ENCODE measurements around the gene GPATCH4.

GPATCH4 gene

GRCh38 chr1:156601122-156601830 lies at the start of gene GPATCH4:
Gene GPATCH4, minus strand, starts transcription at chr1:156601479.
- TF ChIP-seq, protein P1, sequence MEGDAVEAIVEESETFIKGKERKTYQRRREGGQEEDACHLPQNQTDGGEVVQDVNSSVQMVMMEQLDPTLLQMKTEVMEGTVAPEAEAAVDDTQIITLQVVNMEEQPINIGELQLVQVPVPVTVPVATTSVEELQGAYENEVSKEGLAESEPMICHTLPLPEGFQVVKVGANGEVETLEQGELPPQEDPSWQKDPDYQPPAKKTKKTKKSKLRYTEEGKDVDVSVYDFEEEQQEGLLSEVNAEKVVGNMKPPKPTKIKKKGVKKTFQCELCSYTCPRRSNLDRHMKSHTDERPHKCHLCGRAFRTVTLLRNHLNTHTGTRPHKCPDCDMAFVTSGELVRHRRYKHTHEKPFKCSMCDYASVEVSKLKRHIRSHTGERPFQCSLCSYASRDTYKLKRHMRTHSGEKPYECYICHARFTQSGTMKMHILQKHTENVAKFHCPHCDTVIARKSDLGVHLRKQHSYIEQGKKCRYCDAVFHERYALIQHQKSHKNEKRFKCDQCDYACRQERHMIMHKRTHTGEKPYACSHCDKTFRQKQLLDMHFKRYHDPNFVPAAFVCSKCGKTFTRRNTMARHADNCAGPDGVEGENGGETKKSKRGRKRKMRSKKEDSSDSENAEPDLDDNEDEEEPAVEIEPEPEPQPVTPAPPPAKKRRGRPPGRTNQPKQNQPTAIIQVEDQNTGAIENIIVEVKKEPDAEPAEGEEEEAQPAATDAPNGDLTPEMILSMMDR (IDR thresholded peaks at IDR 0.05; ENCODE audit: low read depth, low read length, missing control alignments), result no peak
- no peaks in the 10 kb centered on the region for H3K27me3 ChIP-seq (replicated peaks)
- in situ Hi-C loops (cut with HindIII; ENCODE audit: low pct_ligation_motif_present, low sequenced_read_pairs), result no loop called here
- peak; percentile 94 for DNase-seq
- peak within 1 kb of the TSS; percentile 41 for H3K27ac ChIP-seq
- peak within 1 kb of the TSS; percentile 89 for H3K4me3 ChIP-seq (ENCODE audit: low read depth, low read length)
- peaks cover 25% of the 10 kb centered on the region for H3K36me3 ChIP-seq (replicated peaks)

DNA sequence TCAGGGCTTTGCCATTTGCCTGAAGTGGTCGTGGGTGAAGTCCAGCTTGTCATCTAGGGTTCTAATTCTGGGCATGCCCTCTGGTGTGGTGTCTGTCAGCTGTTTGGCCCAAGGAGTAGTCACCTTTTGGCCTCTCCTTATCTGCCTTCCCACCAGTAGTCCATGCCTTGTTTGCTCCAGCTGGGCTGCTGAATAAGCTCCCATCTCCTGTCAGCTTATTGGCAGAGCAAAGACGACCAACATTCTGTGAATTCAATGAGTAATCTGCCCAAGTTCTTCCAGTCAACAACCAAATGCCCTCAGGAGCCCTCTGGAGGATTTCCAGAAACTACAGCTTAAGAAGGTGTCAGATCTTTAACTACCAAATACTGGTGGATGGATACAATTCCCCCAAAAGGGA lies 47.7 kb upstream of the GPATCH4 start:
- in situ Hi-C loops (cut with HindIII; ENCODE audit: low pct_ligation_motif_present, low sequenced_read_pairs), result no loop called here
- no peaks in the 10 kb centered on the region for H3K36me3 ChIP-seq (replicated peaks)
- H3K4me3 ChIP-seq (ENCODE audit: low read depth, low read length), result no peak overlapping the region
- DNase-seq, result no peak
- H3K27me3 ChIP-seq (replicated peaks), result peaks cover 50% of the 10 kb centered on the region
- no peak overlapping the region for H3K27ac ChIP-seq
- TF ChIP-seq, protein P1 (IDR thresholded peaks at IDR 0.05; ENCODE audit: low read depth, low read length, missing control alignments), result no peak

GRCh38 chr1:156648496-156648895 lies 47.2 kb upstream of the GPATCH4 start:
- Histone ChIP-seq H3K4me3 (ENCODE audit: low read depth, low read length) (no peak overlapping the region), H3K27me3 (replicated peaks) (peaks cover 55% of the 10 kb centered on the region), H3K27ac (no peak overlapping the region), H3K36me3 (replicated peaks) (no peaks in the 10 kb centered on the region)
- TF ChIP-seq, protein P1 (IDR thresholded peaks at IDR 0.05; ENCODE audit: low read depth, low read length, missing control alignments), result no peak
- in situ Hi-C loops (cut with HindIII; ENCODE audit: low pct_ligation_motif_present, low sequenced_read_pairs), result no loop called here
- DNase-seq, result no peak

DNA sequence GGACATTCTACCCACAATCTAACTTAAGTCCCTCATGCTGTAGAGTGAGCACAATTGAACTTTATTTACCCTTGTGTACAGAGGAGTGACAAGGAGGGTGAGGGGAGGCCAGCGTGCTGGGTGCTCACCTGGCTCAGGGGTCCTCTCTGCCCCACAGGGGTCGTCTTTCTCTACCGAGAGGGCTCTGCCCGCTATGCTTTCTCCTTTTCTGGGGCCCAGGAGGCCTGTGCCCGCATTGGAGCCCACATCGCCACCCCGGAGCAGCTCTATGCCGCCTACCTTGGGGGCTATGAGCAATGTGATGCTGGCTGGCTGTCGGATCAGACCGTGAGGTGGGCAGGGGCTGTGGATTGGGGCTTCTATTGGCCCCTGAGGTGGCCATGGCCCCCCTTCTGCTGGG lies 46.1 kb upstream of the GPATCH4 start:
- DNase-seq, result no peak
- in situ Hi-C loops (cut with HindIII; ENCODE audit: low pct_ligation_motif_present, low sequenced_read_pairs), result no loop called here
- TF ChIP-seq, protein P1 (IDR thresholded peaks at IDR 0.05; ENCODE audit: low read depth, low read length, missing control alignments), result no peak
- Histone ChIP-seq H3K27me3 (replicated peaks) (peaks cover 66% of the 10 kb centered on the region), H3K4me3 (ENCODE audit: low read depth, low read length) (no peak overlapping the region), H3K27ac (no peak overlapping the region), H3K36me3 (replicated peaks) (no peaks in the 10 kb centered on the region)

DNA sequence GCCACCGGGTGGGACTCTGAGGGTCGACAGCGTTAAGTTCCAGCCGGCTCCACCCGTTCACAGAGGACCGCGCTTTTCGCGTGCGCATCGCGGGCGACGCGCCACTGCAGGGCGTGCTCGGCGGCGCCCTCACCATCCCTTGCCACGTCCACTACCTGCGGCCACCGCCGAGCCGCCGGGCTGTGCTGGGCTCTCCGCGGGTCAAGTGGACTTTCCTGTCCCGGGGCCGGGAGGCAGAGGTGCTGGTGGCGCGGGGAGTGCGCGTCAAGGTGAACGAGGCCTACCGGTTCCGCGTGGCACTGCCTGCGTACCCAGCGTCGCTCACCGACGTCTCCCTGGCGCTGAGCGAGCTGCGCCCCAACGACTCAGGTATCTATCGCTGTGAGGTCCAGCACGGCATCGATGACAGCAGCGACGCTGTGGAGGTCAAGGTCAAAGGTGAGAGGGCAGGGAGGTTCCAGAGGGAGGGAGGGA lies 45.5 kb upstream of the GPATCH4 start:
- H3K4me3 ChIP-seq (ENCODE audit: low read depth, low read length), result no peak overlapping the region
- H3K27me3 ChIP-seq (replicated peaks), result peaks cover 70% of the 10 kb centered on the region
- in situ Hi-C loops (cut with HindIII; ENCODE audit: low pct_ligation_motif_present, low sequenced_read_pairs), result no loop called here
- no peaks in the 10 kb centered on the region for H3K36me3 ChIP-seq (replicated peaks)
- TF ChIP-seq, protein P1 (IDR thresholded peaks at IDR 0.05; ENCODE audit: low read depth, low read length, missing control alignments), result no peak
- H3K27ac ChIP-seq, result no peak overlapping the region
- DNase-seq, result no peak

DNA sequence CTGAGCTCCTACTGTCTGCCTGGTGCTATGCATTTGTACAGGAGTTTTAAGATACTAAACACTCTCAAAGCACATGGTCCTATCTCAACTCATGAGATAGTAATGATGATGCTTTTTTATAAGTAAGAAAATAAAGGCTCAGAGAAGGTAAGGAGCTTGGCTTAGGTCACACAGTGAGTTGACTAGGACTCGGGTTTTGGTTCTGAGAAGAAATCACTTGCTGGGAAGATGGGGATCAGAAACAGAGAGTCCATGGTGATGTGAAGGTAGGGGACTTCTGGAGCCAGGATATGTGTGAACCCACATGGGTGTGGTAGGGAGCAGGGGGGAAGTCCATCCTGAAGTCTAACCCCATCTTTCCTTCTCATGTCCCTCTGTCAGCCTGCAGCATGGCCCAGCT lies 44.4 kb upstream of the GPATCH4 start:
- Histone ChIP-seq H3K27me3 (replicated peaks) (peaks cover 80% of the 10 kb centered on the region), H3K4me3 (ENCODE audit: low read depth, low read length) (no peak overlapping the region), H3K36me3 (replicated peaks) (no peaks in the 10 kb centered on the region), H3K27ac (no peak overlapping the region)
- in situ Hi-C loops (cut with HindIII; ENCODE audit: low pct_ligation_motif_present, low sequenced_read_pairs), result no loop called here
- no peak for DNase-seq
- TF ChIP-seq, protein P1 (IDR thresholded peaks at IDR 0.05; ENCODE audit: low read depth, low read length, missing control alignments), result no peak

Data from brain microvascular endothelial cell (primary cell).